Measurements from ENCODE around the gene WDR75. TPM values are rescaled to one million over a fixed set of nuclear protein-coding genes. Genes with fewer than 3 reads are reported as not detected.

The WDR75 gene
- total and polyA plus RNA-seq, 8 donors = 24.6 to 65.3 (median 56.9) TPM

- H3K4me3 ChIP-seq = no peak overlapping the region
- no peak for TF ChIP-seq CTCF (IDR thresholded peaks at IDR 0.05)
- H3K36me3 ChIP-seq = no peaks in the 10 kb centered on the region
- ATAC-seq = no peak
- intact Hi-C loops (cut with DNase I) = no loop called here
- H3K9me3 ChIP-seq = no peaks in the 10 kb centered on the region
- peaks cover 0 to 4% of the 10 kb centered on the region in 2 donors for H3K4me1 ChIP-seq
- H3K27me3 ChIP-seq = no peaks in the 10 kb centered on the region
- H3K27ac ChIP-seq = no peak overlapping the region
- no peak for DNase-seq
These were observed 38.3 kb upstream of the WDR75 start for GRCh38 chr2:189402932-189403331.

- H3K9me3 ChIP-seq = no peaks in the 10 kb centered on the region
- no peaks in the 10 kb centered on the region for H3K27me3 ChIP-seq
- peaks cover 0 to 7% of the 10 kb centered on the region in 2 donors for H3K4me1 ChIP-seq
- ATAC-seq = no peak
- DNase-seq = no peak
- H3K27ac ChIP-seq = peak overlapping the region in 1 of 2 donors; percentile 65
- intact Hi-C loops (cut with DNase I) = no loop called here
- H3K36me3 ChIP-seq = no peaks in the 10 kb centered on the region
- no peak for TF ChIP-seq CTCF (IDR thresholded peaks at IDR 0.05)
- H3K4me3 ChIP-seq = no peak overlapping the region
These were observed 34.6 kb upstream of the WDR75 start for GRCh38 chr2:189406586-189407233.

- TF ChIP-seq CTCF (IDR thresholded peaks at IDR 0.05) = no peak
- ATAC-seq = peak; percentile 74
- DNase-seq = peak in 1 of 4 donors; percentile 53
- intact Hi-C loops (cut with DNase I) = no loop called here
- Histone ChIP-seq H3K27me3 (no peaks in the 10 kb centered on the region), H3K27ac (peak overlapping the region; percentile 34 to 65), H3K9me3 (no peaks in the 10 kb centered on the region), H3K4me1 (peaks cover 0 to 7% of the 10 kb centered on the region in 2 donors), H3K4me3 (no peak overlapping the region), H3K36me3 (no peaks in the 10 kb centered on the region)
These were observed 33.7 kb upstream of the WDR75 start for GRCh38 chr2:189407281-189408209.

GRCh38 chr2:189408294-189408693 lies 33.0 kb upstream of the WDR75 start:
- ATAC-seq = no peak
- H3K36me3 ChIP-seq = no peaks in the 10 kb centered on the region
- DNase-seq = no peak
- intact Hi-C loops (cut with DNase I) = no loop called here
- TF ChIP-seq CTCF (IDR thresholded peaks at IDR 0.05) = no peak
- no peak overlapping the region for H3K4me3 ChIP-seq
- peak overlapping the region; percentile 34 to 65 for H3K27ac ChIP-seq
- H3K4me1 ChIP-seq = peaks cover 0 to 7% of the 10 kb centered on the region in 2 donors
- H3K9me3 ChIP-seq = no peaks in the 10 kb centered on the region
- H3K27me3 ChIP-seq = no peaks in the 10 kb centered on the region

GRCh38 chr2:189409131-189409530 lies 32.1 kb upstream of the WDR75 start:
- no peaks in the 10 kb centered on the region for H3K36me3 ChIP-seq
- H3K4me1 ChIP-seq = peaks cover 0 to 7% of the 10 kb centered on the region in 2 donors
- no peak overlapping the region for H3K4me3 ChIP-seq
- H3K27me3 ChIP-seq = no peaks in the 10 kb centered on the region
- no peaks in the 10 kb centered on the region for H3K9me3 ChIP-seq
- no peak overlapping the region for H3K27ac ChIP-seq
- no peak for DNase-seq
- ATAC-seq = no peak
- intact Hi-C loops (cut with DNase I) = no loop called here
- TF ChIP-seq CTCF (IDR thresholded peaks at IDR 0.05) = no peak
